ENCODE measurements around the gene PTCD1. TPM values are rescaled to one million over a fixed set of nuclear protein-coding genes. Genes with fewer than 3 reads are reported as not detected.

PTCD1 gene
- total and polyA plus RNA-seq, 2 of the 8 experiments (the other 6 are each of a cell fraction or from before 2014, with no cell fraction given): 7.5 to 7.6 TPM

DNA sequence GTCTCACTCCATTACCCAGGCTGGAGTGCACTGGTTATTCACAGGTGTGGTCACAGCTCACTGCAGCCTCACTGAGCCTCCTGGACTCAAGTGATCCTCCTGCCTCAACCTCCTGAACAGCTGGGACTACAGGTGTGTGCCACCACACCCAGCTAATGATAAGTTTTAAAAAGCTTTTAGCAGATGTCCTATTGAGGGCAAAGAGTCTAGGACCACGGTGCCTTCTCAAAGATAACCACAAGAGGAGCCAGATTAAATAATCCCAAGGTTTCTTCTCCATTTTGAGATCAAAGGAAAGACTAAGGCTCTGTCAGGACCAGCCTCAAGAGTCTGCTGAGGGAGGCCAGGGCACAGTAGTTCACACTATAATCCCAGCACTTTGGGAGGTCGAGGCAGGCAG is 22.6 kb upstream of the PTCD1 start:
- peaks cover 20% of the 10 kb centered on the region for H3K79me1 ChIP-seq (ENCODE audit: low read depth, low read length)
- no peak overlapping the region for H4K5ac ChIP-seq (ENCODE audit: insufficient read length, low read depth, low read length)
- ChIA-PET CTCF (ENCODE audit: partially characterized antibody) (interaction anchor here (0.7 to 1.4 kb wide), 3 partner anchors 9 to 36 kb away, joined by 3 read pairs; no protein-coding TSS in a partner anchor), POLR2A (ENCODE audit: partially characterized antibody) (interaction anchor here (1.2 to 10.7 kb wide), 7 partner anchors 11 to 71 kb away, joined by 3 to 100 read pairs (median 5); partner anchors contain the start of gene BUD31)
- no peaks in the 10 kb centered on the region for H3K27me3 ChIP-seq (replicated peaks in 1 of 4; ENCODE audit: control insufficient read depth in 3 of 4, extremely low read depth in 1 of 4, insufficient read depth in 3 of 4, low read length in 3 of 4)
- no peak overlapping the region for H3K14ac ChIP-seq (ENCODE audit: insufficient read length)
- no peak overlapping the region for H2BK20ac ChIP-seq (ENCODE audit: low read length)
- H2BK120ac ChIP-seq (replicated peaks; ENCODE audit: low read depth, low read length): no peak overlapping the region
- TF ChIP-seq TCF12 (IDR thresholded peaks at IDR 0.05; ENCODE audit: low read depth, low read length): no peak
- no peak for TF ChIP-seq CHD1 (IDR thresholded peaks at IDR 0.05; ENCODE audit: low read depth, low read length)
- TF ChIP-seq BRCA1 (IDR thresholded peaks at IDR 0.05; ENCODE audit: low read depth, low read length): no peak
- TF ChIP-seq, protein P1, sequence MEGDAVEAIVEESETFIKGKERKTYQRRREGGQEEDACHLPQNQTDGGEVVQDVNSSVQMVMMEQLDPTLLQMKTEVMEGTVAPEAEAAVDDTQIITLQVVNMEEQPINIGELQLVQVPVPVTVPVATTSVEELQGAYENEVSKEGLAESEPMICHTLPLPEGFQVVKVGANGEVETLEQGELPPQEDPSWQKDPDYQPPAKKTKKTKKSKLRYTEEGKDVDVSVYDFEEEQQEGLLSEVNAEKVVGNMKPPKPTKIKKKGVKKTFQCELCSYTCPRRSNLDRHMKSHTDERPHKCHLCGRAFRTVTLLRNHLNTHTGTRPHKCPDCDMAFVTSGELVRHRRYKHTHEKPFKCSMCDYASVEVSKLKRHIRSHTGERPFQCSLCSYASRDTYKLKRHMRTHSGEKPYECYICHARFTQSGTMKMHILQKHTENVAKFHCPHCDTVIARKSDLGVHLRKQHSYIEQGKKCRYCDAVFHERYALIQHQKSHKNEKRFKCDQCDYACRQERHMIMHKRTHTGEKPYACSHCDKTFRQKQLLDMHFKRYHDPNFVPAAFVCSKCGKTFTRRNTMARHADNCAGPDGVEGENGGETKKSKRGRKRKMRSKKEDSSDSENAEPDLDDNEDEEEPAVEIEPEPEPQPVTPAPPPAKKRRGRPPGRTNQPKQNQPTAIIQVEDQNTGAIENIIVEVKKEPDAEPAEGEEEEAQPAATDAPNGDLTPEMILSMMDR (IDR thresholded peaks at IDR 0.05; ENCODE audit: control extremely low read depth in 1 of 3, insufficient read depth in 1 of 3, low read depth in 1 of 3, low read length in 3 of 3): peak in 1 of 3 experiments; percentile 9; a peak in 1 of 4 replicates
- no peak overlapping the region for H2AFZ ChIP-seq (ENCODE audit: low read length)
- H4K20me1 ChIP-seq (replicated peaks in 1 of 2; ENCODE audit: control insufficient read depth in 1 of 2, insufficient read depth in 2 of 2, low read length in 2 of 2): peaks cover 12 to 22% of the 10 kb centered on the region in 2 experiments
- H4K91ac ChIP-seq (replicated peaks; ENCODE audit: insufficient read length, low read length): no peak overlapping the region
- H3K27ac ChIP-seq (ENCODE audit: low read depth, low read length): no peak overlapping the region
- 0 out of 2 replicates have a peak, but pooled peaks cover 7% of the 10 kb centered on the region for H3K23me2 ChIP-seq (ENCODE audit: low read depth, low read length)
- no peak overlapping the region for H3K4me2 ChIP-seq (ENCODE audit: insufficient read depth in 1 of 2, low read depth in 2 of 2, low read length in 2 of 2)
- H3K4ac ChIP-seq (replicated peaks; ENCODE audit: insufficient read length, low read depth, low read length): no peak overlapping the region
- H3K79me2 ChIP-seq (ENCODE audit: control insufficient read depth in 1 of 2, insufficient read depth in 2 of 2, low read length in 2 of 2): peaks cover 24 to 70% of the 10 kb centered on the region in 2 experiments
- H2BK12ac ChIP-seq (ENCODE audit: low read depth, low read length): no peak overlapping the region
- no peak overlapping the region for H2AK5ac ChIP-seq (ENCODE audit: low read depth, low read length)
- 91% methylated on average over 2 of the region's 2 CpGs; no CpG with 5 or more reads in 1 of the 2 experiments for WGBS, 2 experiments (ENCODE audit: extremely low coverage in 1 of 2, insufficient coverage in 1 of 2, insufficient read length in 1 of 2, insufficient replicate concordance in 2 of 2, low coverage in 1 of 2, low lambda C conversion rate in 2 of 2, missing lambda C conversion rate in 1 of 2)
- no peak overlapping the region for H2BK5ac ChIP-seq (ENCODE audit: low read depth, low read length)
- H3K56ac ChIP-seq (replicated peaks; ENCODE audit: insufficient read length, low read depth, low read length): no peak overlapping the region
- peaks cover 0 to 2% (median 0%) of the 10 kb centered on the region in 4 experiments; a peak in 1 of 7 replicates for H3K4me1 ChIP-seq (replicated peaks in 1 of 4; ENCODE audit: control insufficient read depth in 3 of 4, insufficient read depth in 4 of 4, low read length in 3 of 4)
- H3K23ac ChIP-seq (ENCODE audit: insufficient read length): no peak overlapping the region
- no peak overlapping the region for H3K18ac ChIP-seq (ENCODE audit: extremely low read depth, low read length)
- H4K8ac ChIP-seq (ENCODE audit: extremely low read depth, insufficient read depth, low read length): no peak overlapping the region
- DNase-seq (ENCODE audit: low read depth in 1 of 2, low spot score in 2 of 2) (no peak), FAIRE-seq (no peak)
- no peak overlapping the region for H2BK15ac ChIP-seq (ENCODE audit: low read length)
- no peak overlapping the region for H3K4me3 ChIP-seq (ENCODE audit: extremely low read depth in 1 of 4, insufficient read depth in 2 of 4, low read depth in 3 of 4, low read length in 4 of 4)
- no peaks in the 10 kb centered on the region for H3K9me3 ChIP-seq (ENCODE audit: insufficient read depth in 2 of 2, low read depth in 1 of 2, low read length in 1 of 2)
- H3K9ac ChIP-seq (replicated peaks in 1 of 4; ENCODE audit: extremely low read depth in 1 of 4, low read depth in 3 of 4, low read length in 3 of 4): no peak overlapping the region; a peak in 1 of 7 replicates
- peaks cover 13 to 52% (median 36%) of the 10 kb centered on the region in 4 experiments; a peak in 6 of 8 replicates for H3K36me3 ChIP-seq (ENCODE audit: control insufficient read depth in 2 of 4, insufficient read depth in 4 of 4, low read length in 3 of 4)
